ENCODE measurements around the gene ACP1.
A peak's percentile ranks its signal among the peaks of the same experiment; 100 is the strongest.

The ACP1 gene

DNA sequence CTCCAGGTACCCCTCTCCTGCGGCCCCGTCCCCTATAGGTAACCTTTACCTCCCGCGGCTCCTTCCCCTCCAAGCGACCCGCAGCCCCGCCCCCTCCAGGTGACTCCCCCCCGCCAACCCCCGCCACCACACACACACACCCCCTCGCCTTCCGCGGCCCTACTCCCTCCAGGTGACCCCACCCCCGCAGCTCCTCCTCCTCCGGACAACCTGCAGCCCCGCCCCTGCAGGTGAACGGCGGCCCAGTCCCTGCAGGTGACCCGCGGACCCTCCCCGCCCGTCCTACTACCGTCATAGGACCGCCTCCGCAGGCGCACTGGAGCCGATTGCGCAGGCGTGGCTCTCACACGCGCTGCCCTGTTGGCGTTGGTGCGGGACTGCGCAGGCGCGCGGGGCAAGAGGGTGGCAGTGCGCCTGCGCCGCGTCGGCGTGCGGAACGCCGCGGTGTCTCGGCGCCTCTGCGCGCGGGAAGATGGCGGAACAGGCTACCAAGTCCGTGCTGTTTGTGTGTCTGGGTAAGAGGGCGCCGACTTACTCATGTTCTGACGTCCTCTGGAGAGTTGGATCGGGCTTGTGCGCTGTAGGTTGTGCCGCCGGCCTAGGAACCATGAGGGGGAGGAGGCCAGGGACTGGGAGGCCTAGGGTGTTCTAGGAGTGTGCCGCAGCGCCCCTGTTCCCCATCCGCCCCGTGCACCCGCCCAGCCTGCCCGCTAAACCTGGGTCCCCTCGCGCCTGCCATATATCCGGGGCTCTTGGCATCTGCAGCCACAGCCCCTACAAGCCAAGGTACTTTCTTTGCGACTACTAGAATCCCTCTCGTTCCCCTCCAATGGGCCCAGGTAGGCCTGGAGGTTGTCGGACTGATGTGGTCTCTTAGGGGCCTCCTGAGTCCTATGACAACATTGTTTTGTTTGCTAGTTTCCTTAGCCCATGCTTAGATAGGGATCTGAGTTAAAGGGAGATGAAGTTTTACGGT is at the start of gene ACP1:
Gene ACP1, plus strand, starts transcription at position 455 of the 976 bp plus-strand sequence. Its CDS starts 18 bp downstream, at position 473.
- peak; percentile 91 to 95 for DNase-seq (ENCODE audit: low spot score in 2 of 2)
- Mint-ChIP-seq H3K27ac (peak within 1 kb of the TSS; percentile 97), H3K4me3 (peak within 1 kb of the TSS; percentile 96), H3K4me1 (peaks cover 18% of the 10 kb centered on the region), H3K36me3 (peaks cover 3% of the 10 kb centered on the region), H3K9me3 (no peaks in the 10 kb centered on the region), H3K27me3 (no peaks in the 10 kb centered on the region)
- ATAC-seq (ENCODE audit: low read depth): peak; percentile 79

DNA sequence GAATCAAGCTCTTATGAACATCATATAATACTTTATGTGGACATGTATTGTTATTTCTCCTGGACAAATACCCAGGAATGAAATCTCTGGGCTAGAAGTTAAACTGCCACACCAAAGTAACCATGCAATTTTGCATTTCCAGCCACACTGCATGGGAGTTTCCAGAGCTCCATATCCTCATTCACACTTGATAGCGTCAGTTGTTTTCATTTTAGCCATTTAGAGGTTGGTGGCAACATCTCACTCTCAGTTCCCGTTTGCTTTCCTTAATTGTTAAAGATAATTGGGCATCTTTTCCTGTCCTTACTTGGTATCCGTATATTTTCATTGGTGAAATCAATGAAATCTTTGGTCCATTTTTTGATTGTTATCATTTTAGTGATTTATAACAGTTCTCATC is 48.7 kb upstream of the ACP1 start:
- no peaks in the 10 kb centered on the region for H3K4me1 Mint-ChIP-seq
- peaks cover 2% of the 10 kb centered on the region for H3K9me3 Mint-ChIP-seq
- peaks cover 11% of the 10 kb centered on the region for H3K36me3 Mint-ChIP-seq
- ATAC-seq (ENCODE audit: low read depth) (no peak), DNase-seq (ENCODE audit: low spot score in 2 of 2) (no peak)
- H3K27ac Mint-ChIP-seq: no peak overlapping the region
- peaks cover 7% of the 10 kb centered on the region for H3K27me3 Mint-ChIP-seq
- no peak overlapping the region for H3K4me3 Mint-ChIP-seq

DNA sequence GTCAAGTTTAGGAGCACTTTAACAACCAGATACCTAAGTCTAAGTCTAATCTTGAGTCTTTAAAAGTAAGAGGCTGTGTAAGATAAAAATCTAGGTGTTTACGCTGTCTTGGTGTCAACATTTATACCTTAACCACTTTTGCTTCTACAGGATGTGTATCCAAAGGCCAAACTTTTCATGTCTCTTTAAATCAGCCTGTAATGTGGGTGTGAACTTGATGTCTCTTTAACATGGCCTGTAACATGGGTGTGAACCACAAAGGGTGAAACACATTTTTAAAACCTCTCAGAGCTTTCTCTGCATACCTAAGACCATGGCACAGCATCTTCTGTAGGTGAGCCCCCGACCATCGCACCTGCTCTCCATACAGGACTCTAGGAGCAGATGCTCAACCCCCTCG is 41.3 kb upstream of the ACP1 start:
- H3K27me3 Mint-ChIP-seq: no peaks in the 10 kb centered on the region

DNA sequence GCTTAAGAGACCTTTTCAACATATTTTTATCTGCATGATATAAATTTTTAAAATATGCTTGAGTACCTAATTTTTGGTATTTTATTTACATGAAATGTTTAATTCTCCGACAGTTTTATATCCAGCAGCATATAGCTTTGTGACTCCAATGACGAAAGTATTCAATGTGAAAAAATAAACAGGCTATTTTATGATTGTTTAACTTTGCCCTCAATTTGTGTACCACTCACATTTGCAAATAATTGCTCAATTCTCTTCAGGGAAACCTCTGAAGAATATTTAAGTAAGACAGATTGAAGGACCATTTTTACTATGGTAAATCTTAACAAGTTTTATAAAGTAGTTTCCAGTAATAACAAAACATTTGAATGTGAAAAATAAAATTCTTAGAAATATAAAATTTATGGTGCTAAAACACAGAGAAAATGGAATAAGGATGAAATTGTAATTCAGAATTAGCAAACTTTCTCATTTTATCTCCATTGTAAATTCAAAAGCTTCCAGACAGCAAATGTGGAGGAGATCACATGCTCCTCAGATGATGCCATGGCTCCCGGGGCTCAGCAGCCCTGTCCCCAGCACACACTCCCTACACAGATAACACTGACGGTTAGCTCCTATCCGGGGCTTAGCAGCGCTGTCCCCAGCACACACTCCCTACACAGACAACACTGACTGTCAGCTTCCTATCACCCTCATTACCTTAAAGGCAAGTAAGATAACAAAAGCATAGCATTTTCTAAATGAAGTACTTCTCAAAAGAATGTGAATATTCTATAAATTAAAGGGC is 40.6 kb upstream of the ACP1 start:
- H3K4me1 Mint-ChIP-seq: no peaks in the 10 kb centered on the region
- DNase-seq (ENCODE audit: low spot score in 2 of 2) (no peak), ATAC-seq (ENCODE audit: low read depth) (no peak)
- H3K36me3 Mint-ChIP-seq: peaks cover 33% of the 10 kb centered on the region
- H3K4me3 Mint-ChIP-seq: no peak overlapping the region
- no peaks in the 10 kb centered on the region for H3K9me3 Mint-ChIP-seq
- no peak overlapping the region for H3K27ac Mint-ChIP-seq
- no peaks in the 10 kb centered on the region for H3K27me3 Mint-ChIP-seq

More for the DNA sequence above, 41.3 kb upstream of the ACP1 start:
- Mint-ChIP-seq H3K4me1 (no peaks in the 10 kb centered on the region), H3K9me3 (no peaks in the 10 kb centered on the region), H3K27ac (no peak overlapping the region), H3K4me3 (no peak overlapping the region), H3K36me3 (peaks cover 29% of the 10 kb centered on the region)
- DNase-seq (ENCODE audit: low spot score in 2 of 2) (no peak), ATAC-seq (ENCODE audit: low read depth) (no peak)

DNA sequence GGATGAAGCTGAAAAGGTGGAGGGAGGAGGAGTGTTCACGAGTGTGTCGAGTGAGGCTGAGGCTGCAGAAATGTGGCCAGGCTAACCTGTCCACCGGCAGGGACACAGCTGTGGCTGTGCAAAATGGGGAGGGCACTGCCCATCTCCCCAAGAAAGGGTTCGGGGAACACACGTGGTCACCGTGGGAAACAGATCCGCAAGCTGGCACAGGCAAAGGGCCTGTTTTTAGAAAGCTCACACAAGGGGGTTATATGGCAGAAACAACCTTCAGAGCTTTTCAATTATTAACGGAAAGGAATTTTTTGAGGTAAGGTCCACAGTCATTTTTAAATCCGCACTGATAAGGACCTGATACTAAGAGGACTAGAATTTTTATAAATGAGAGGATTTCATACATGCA is 36.6 kb upstream of the ACP1 start:
- Mint-ChIP-seq H3K4me3 (no peak overlapping the region), H3K36me3 (peaks cover 39% of the 10 kb centered on the region), H3K27me3 (no peaks in the 10 kb centered on the region), H3K27ac (no peak overlapping the region), H3K9me3 (no peaks in the 10 kb centered on the region), H3K4me1 (no peaks in the 10 kb centered on the region)
- ATAC-seq (ENCODE audit: low read depth) (no peak), DNase-seq (ENCODE audit: low spot score in 2 of 2) (no peak)

DNA sequence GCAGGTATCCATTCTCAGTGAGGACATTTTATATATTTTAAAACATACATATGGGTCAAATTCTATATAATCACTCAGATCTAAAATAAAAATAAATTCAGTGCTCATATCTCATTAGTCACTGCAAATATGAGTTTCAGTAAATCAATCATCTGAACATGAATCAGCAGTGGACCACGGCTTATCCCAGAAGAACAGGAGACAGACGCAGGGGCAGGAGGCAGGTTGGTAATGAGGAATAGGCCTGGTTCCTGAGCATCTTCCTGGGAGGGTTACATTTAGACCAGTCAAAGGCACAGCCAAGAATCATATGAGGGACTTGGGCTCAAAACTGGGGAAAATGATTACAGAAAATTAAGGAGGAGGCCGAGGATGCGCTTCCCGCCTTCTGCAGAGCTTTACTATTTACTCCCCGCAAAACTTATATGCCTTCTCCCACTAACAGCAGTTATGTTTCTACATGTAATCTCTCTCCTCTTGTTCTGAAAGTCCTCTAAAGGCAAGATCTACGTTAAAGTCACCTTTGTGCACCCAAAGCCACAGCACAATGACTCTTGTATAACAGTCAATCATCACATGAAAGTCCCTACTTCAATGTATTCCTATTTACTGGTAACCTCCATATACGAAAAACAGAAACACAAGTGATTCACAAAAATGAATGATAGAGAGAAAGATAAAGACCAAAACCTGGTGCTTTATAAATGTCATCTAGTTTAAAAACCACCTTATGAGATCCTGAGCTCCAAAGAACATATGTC is 36.0 kb upstream of the ACP1 start:
- H3K9me3 Mint-ChIP-seq: no peaks in the 10 kb centered on the region
- DNase-seq (ENCODE audit: low spot score in 2 of 2) (no peak), ATAC-seq (ENCODE audit: low read depth) (no peak)
- peaks cover 41% of the 10 kb centered on the region for H3K36me3 Mint-ChIP-seq
- H3K4me1 Mint-ChIP-seq: no peaks in the 10 kb centered on the region
- no peaks in the 10 kb centered on the region for H3K27me3 Mint-ChIP-seq
- no peak overlapping the region for H3K4me3 Mint-ChIP-seq
- no peak overlapping the region for H3K27ac Mint-ChIP-seq

DNA sequence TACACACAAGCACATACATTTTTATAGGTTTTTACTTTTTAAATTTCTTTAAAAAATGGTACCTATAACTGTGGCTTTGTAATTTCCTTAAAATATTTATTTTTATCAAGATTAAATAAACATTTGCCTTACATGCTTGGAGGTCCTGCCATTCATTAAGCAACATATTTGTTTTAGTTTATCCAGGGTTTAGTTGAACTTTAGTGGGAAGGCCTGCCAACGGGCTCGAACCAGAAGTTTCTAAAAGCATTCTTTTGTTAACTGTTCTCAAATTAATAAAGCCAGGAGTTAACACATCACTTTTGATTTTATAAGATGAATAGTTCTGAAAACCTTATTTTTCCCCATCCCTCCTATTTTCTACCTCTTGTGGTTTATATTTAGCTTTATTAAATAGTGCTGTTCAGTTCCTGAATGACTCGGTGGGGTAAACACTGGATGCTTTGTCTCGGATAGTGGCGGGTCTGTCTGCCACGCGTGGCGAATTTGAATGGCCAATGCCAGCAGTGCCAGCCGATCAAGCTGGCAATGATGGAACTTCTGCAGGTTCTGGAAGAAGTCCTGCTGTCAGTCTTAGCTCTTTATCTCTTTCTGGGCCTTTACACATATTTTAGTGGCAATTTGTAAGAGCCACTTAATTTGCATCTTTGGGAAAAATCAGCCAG is 33.1 kb upstream of the ACP1 start:
- Mint-ChIP-seq H3K27ac (no peak overlapping the region), H3K9me3 (no peaks in the 10 kb centered on the region), H3K36me3 (peaks cover 31% of the 10 kb centered on the region), H3K4me3 (no peak overlapping the region), H3K4me1 (no peaks in the 10 kb centered on the region), H3K27me3 (no peaks in the 10 kb centered on the region)
- DNase-seq (ENCODE audit: low spot score in 2 of 2) (no peak), ATAC-seq (ENCODE audit: low read depth) (no peak)

DNA sequence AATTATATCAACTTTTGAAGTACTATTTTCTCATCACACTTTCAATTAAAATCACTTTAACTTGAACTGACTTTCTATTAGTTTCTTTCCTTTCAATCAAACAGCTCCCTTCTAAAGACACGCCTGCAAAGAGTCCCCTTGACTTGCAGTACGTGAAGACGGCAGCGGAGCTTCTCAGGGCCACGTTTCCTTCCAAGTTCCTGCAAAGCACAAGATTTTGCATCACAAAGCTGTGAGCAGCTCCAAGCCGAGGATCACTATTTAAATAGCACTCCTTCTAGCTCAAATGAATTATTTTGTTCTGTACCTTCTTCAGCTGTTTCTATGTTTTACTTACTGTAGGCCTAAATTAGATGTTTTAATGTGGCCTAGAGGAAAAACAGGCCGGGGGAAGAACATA is 31.7 kb upstream of the ACP1 start:
- Mint-ChIP-seq H3K36me3 (peaks cover 25% of the 10 kb centered on the region), H3K27ac (no peak overlapping the region), H3K4me3 (no peak overlapping the region), H3K4me1 (no peaks in the 10 kb centered on the region), H3K27me3 (no peaks in the 10 kb centered on the region), H3K9me3 (no peaks in the 10 kb centered on the region)
- ATAC-seq (ENCODE audit: low read depth) (no peak), DNase-seq (ENCODE audit: low spot score in 2 of 2) (no peak)

DNA sequence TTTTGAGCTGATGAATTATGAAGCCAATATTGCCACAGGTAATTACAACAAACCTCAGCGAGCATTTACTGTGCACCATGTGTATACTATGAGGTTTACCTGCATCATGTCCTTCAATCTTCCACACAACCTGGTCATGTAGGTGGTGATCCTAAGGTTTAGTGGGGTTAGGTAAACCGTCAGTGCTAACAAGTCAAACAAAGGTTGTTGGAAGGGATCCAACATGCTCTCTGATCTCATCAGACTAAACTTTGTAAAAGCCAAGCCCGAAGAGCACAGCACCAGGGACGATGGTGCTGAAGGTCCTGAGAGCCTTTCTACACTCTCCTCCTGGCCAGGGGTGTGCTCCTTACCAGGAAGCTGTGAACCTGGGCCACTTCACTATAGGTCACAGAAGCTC is 30.3 kb upstream of the ACP1 start:
- DNase-seq (ENCODE audit: low spot score in 2 of 2): no peak
- H3K36me3 Mint-ChIP-seq: peaks cover 29% of the 10 kb centered on the region
- ATAC-seq (ENCODE audit: low read depth): no peak
- no peaks in the 10 kb centered on the region for H3K27me3 Mint-ChIP-seq
- no peaks in the 10 kb centered on the region for H3K4me1 Mint-ChIP-seq
- no peak overlapping the region for H3K4me3 Mint-ChIP-seq
- no peaks in the 10 kb centered on the region for H3K9me3 Mint-ChIP-seq
- H3K27ac Mint-ChIP-seq: no peak overlapping the region

DNA sequence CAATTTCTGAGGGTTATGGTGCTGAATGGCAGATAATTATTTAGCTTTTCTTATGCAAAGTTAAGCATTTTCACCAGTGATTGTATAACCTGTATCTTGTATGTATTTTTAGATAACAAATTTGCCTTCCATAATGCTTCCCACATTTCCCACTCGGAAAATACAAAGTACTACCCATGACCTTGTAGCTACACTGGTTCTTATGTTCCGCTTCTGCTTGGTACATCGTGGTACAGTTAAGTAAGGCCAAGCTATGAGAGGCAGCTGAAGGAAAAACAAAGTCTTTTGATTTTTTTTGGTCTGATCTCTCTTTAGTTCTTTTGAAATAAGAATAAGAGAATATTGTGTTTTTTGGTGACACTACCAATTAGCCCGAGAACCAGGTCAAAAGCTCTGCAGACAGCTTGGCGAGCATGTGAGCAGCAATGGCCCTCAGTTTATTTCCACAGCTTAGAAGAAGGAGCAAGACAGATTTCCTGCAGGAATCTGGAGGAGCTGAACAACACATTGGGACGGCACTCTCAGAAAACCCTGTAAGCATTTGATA is 27.7 kb upstream of the ACP1 start:
- H3K4me3 Mint-ChIP-seq: no peak overlapping the region
- DNase-seq (ENCODE audit: low spot score in 2 of 2) (no peak), ATAC-seq (ENCODE audit: low read depth) (no peak)
- H3K36me3 Mint-ChIP-seq: peaks cover 38% of the 10 kb centered on the region
- no peaks in the 10 kb centered on the region for H3K9me3 Mint-ChIP-seq
- H3K4me1 Mint-ChIP-seq: no peaks in the 10 kb centered on the region
- H3K27me3 Mint-ChIP-seq: no peaks in the 10 kb centered on the region
- H3K27ac Mint-ChIP-seq: no peak overlapping the region

DNA sequence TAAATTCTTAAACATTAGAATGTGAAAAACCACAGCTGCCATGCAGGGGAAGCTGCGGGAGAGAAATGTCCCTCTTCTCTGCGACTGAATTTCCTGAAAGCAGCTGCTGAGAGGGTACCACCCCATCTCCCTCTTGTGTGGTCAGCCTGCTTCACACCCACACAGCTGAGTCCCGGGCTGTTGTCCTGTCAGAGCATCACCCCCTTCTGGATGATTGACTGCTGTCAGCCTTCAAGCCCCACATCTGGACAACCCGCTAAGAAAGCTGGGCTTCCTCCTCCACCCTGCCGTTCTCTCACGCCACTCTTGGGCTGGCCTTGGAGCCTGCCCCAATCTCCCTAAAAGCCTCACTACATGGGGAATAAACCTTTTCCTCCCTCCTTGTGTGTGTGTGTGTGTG is 26.9 kb upstream of the ACP1 start:
- Mint-ChIP-seq H3K27ac (no peak overlapping the region), H3K27me3 (no peaks in the 10 kb centered on the region), H3K4me1 (no peaks in the 10 kb centered on the region), H3K9me3 (peaks cover 2% of the 10 kb centered on the region), H3K36me3 (peaks cover 40% of the 10 kb centered on the region), H3K4me3 (no peak overlapping the region)
- DNase-seq (ENCODE audit: low spot score in 2 of 2): no peak
- ATAC-seq (ENCODE audit: low read depth): no peak

DNA sequence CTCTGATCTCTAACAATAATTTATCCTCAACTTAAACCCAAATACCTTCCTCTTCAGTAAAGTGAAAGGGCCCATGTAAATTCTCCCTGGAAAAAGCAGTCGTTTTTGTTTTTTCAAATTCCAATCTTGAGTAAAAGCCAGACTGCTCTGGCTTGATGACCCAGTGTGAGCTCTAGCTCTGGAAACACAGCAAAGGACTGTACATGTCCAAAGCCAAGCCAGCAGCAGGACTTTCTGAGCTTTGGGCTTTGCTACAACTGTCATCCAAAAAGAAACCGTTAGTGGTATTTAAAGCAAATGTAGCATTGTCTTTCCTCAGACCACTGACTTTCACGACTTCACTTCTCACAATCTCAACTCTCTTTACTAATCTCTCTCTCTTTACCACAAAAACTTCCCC is 26.3 kb upstream of the ACP1 start:
- no peak overlapping the region for H3K27ac Mint-ChIP-seq

DNA sequence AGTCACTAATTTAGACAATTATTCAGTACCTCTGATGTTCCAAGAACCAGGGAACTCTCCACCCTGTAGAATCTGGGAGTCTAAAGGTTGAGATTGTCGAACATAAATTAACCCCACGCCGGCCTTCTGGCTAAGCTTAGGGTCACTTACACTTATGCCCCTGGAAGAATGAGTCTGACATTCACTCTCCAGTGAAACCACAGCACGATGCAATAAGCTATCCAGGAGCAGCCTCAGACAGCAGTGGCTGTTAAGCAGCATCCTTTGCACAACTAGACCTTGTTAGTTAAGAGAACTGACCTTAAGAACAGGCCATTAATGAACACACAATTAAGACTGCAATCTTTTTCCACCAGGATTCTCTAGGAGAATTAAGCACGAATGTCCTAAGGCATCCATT is 25.9 kb upstream of the ACP1 start:
- Mint-ChIP-seq H3K36me3 (peaks cover 44% of the 10 kb centered on the region), H3K27ac (no peak overlapping the region), H3K27me3 (no peaks in the 10 kb centered on the region), H3K9me3 (peaks cover 2% of the 10 kb centered on the region), H3K4me3 (no peak overlapping the region), H3K4me1 (no peaks in the 10 kb centered on the region)
- DNase-seq (ENCODE audit: low spot score in 2 of 2): no peak
- no peak for ATAC-seq (ENCODE audit: low read depth)

More for the DNA sequence above, 26.3 kb upstream of the ACP1 start:
- H3K27me3 Mint-ChIP-seq: no peaks in the 10 kb centered on the region
- no peaks in the 10 kb centered on the region for H3K4me1 Mint-ChIP-seq
- DNase-seq (ENCODE audit: low spot score in 2 of 2): no peak
- peaks cover 42% of the 10 kb centered on the region for H3K36me3 Mint-ChIP-seq
- peaks cover 2% of the 10 kb centered on the region for H3K9me3 Mint-ChIP-seq
- no peak overlapping the region for H3K4me3 Mint-ChIP-seq
- ATAC-seq (ENCODE audit: low read depth): no peak
